ENCODE measurements around the gene RIOX2. TPM values are rescaled to one million over a fixed set of nuclear protein-coding genes. Genes with fewer than 3 reads are reported as not detected.

The RIOX2 gene
- total RNA-seq, 2 donors from 2014 or later, result 22.0 to 50.2 TPM

GRCh38 chr3:97956051-97956450 lies 16.2 kb downstream of the RIOX2 start:
- DNase-seq (ENCODE audit: low spot score), result no peak
- Mint-ChIP-seq H3K27ac (no peak overlapping the region), H3K27me3 (no peaks in the 10 kb centered on the region), H3K4me3 (no peak overlapping the region), H3K4me1 (ENCODE audit: low read depth in 2 of 2) (no peaks in the 10 kb centered on the region), H3K9me3 (no peaks in the 10 kb centered on the region), H3K36me3 (peaks cover 12% of the 10 kb centered on the region)
- no peak for ATAC-seq

GRCh38 chr3:97954228-97954827 lies 17.9 kb downstream of the RIOX2 start:
- Mint-ChIP-seq H3K27me3 (no peaks in the 10 kb centered on the region), H3K4me1 (ENCODE audit: low read depth in 2 of 2) (no peaks in the 10 kb centered on the region), H3K9me3 (no peaks in the 10 kb centered on the region), H3K4me3 (no peak overlapping the region), H3K36me3 (peaks cover 19% of the 10 kb centered on the region), H3K27ac (no peak overlapping the region)
- DNase-seq (ENCODE audit: low spot score) (no peak), ATAC-seq (no peak)

GRCh38 chr3:97952872-97953271 lies 19.4 kb downstream of the RIOX2 start:
- ATAC-seq (no peak), DNase-seq (ENCODE audit: low spot score) (no peak)
- Mint-ChIP-seq H3K36me3 (peaks cover 28% of the 10 kb centered on the region), H3K4me1 (ENCODE audit: low read depth in 2 of 2) (no peaks in the 10 kb centered on the region), H3K27ac (no peak overlapping the region), H3K4me3 (no peak overlapping the region), H3K9me3 (no peaks in the 10 kb centered on the region), H3K27me3 (no peaks in the 10 kb centered on the region)

- ATAC-seq (no peak), DNase-seq (ENCODE audit: low spot score) (no peak)
- no peak overlapping the region for H3K4me3 Mint-ChIP-seq
- no peaks in the 10 kb centered on the region for H3K4me1 Mint-ChIP-seq (ENCODE audit: low read depth in 2 of 2)
- H3K9me3 Mint-ChIP-seq, result no peaks in the 10 kb centered on the region
- H3K27ac Mint-ChIP-seq, result no peak overlapping the region
- H3K36me3 Mint-ChIP-seq, result peaks cover 28% of the 10 kb centered on the region
- H3K27me3 Mint-ChIP-seq, result no peaks in the 10 kb centered on the region
Observed at GRCh38 chr3:97952280-97952679, 20.0 kb downstream of the RIOX2 start.

- Mint-ChIP-seq H3K4me1 (ENCODE audit: low read depth in 2 of 2) (no peaks in the 10 kb centered on the region), H3K27me3 (no peaks in the 10 kb centered on the region), H3K9me3 (no peaks in the 10 kb centered on the region), H3K27ac (no peak overlapping the region), H3K4me3 (no peak overlapping the region), H3K36me3 (peaks cover 40% of the 10 kb centered on the region)
- DNase-seq (ENCODE audit: low spot score) (no peak), ATAC-seq (peak in 1 of 2 donors; percentile 74)
Observed at GRCh38 chr3:97950360-97950759, 21.9 kb downstream of the RIOX2 start.

- no peaks in the 10 kb centered on the region for H3K9me3 Mint-ChIP-seq
- H3K27ac Mint-ChIP-seq, result no peak overlapping the region
- H3K4me3 Mint-ChIP-seq, result no peak overlapping the region
- DNase-seq (ENCODE audit: low spot score), result no peak
- no peaks in the 10 kb centered on the region for H3K4me1 Mint-ChIP-seq (ENCODE audit: low read depth in 2 of 2)
- peaks cover 40% of the 10 kb centered on the region for H3K36me3 Mint-ChIP-seq
- no peak for ATAC-seq
- H3K27me3 Mint-ChIP-seq, result no peaks in the 10 kb centered on the region
Observed at GRCh38 chr3:97949743-97950142, 22.5 kb downstream of the RIOX2 start.

- Mint-ChIP-seq H3K36me3 (peaks cover 40% of the 10 kb centered on the region), H3K9me3 (no peaks in the 10 kb centered on the region), H3K4me1 (ENCODE audit: low read depth in 2 of 2) (no peaks in the 10 kb centered on the region), H3K4me3 (no peak overlapping the region), H3K27ac (no peak overlapping the region), H3K27me3 (no peaks in the 10 kb centered on the region)
- ATAC-seq (no peak), DNase-seq (ENCODE audit: low spot score) (no peak)
Observed at GRCh38 chr3:97949110-97949485, 23.1 kb downstream of the RIOX2 start.

GRCh38 chr3:97948351-97949109 lies 23.7 kb downstream of the RIOX2 start:
- Mint-ChIP-seq H3K27ac (no peak overlapping the region), H3K36me3 (peaks cover 40% of the 10 kb centered on the region), H3K9me3 (no peaks in the 10 kb centered on the region)

GRCh38 chr3:97942801-97943546 lies 29.3 kb downstream of the RIOX2 start:
- DNase-seq (ENCODE audit: low spot score), result no peak
- Mint-ChIP-seq H3K4me1 (ENCODE audit: low read depth in 2 of 2) (no peaks in the 10 kb centered on the region), H3K27me3 (no peaks in the 10 kb centered on the region), H3K4me3 (no peak overlapping the region), H3K9me3 (no peaks in the 10 kb centered on the region), H3K36me3 (peaks cover 18% of the 10 kb centered on the region), H3K27ac (no peak overlapping the region)
- peak in 1 of 2 donors; percentile 43 for ATAC-seq

More at GRCh38 chr3:97948351-97949109, 23.7 kb downstream of the RIOX2 start:
- H3K27me3 Mint-ChIP-seq, result no peaks in the 10 kb centered on the region
- no peak overlapping the region for H3K4me3 Mint-ChIP-seq
- H3K4me1 Mint-ChIP-seq (ENCODE audit: low read depth in 2 of 2), result no peaks in the 10 kb centered on the region
- ATAC-seq (no peak), DNase-seq (ENCODE audit: low spot score) (no peak)

GRCh38 chr3:97940034-97940433 lies 32.2 kb downstream of the RIOX2 start:
- H3K27me3 Mint-ChIP-seq, result no peaks in the 10 kb centered on the region
- no peak for DNase-seq (ENCODE audit: low spot score)
- no peak overlapping the region for H3K27ac Mint-ChIP-seq
- H3K9me3 Mint-ChIP-seq, result no peaks in the 10 kb centered on the region
- no peak for ATAC-seq
- no peaks in the 10 kb centered on the region for H3K4me1 Mint-ChIP-seq (ENCODE audit: low read depth in 2 of 2)
- H3K36me3 Mint-ChIP-seq, result peaks cover 6% of the 10 kb centered on the region
- H3K4me3 Mint-ChIP-seq, result no peak overlapping the region

GRCh38 chr3:97939401-97939800 lies 32.8 kb downstream of the RIOX2 start:
- Mint-ChIP-seq H3K9me3 (no peaks in the 10 kb centered on the region), H3K36me3 (peaks cover 6% of the 10 kb centered on the region), H3K4me1 (ENCODE audit: low read depth in 2 of 2) (no peaks in the 10 kb centered on the region), H3K27ac (no peak overlapping the region), H3K27me3 (no peaks in the 10 kb centered on the region), H3K4me3 (no peak overlapping the region)
- ATAC-seq (no peak), DNase-seq (ENCODE audit: low spot score) (no peak)

GRCh38 chr3:97938444-97938843 lies 33.8 kb downstream of the RIOX2 start:
- no peak overlapping the region for H3K4me3 Mint-ChIP-seq
- no peaks in the 10 kb centered on the region for H3K9me3 Mint-ChIP-seq
- DNase-seq (ENCODE audit: low spot score) (no peak), ATAC-seq (no peak)
- H3K27ac Mint-ChIP-seq, result no peak overlapping the region
- peaks cover 6% of the 10 kb centered on the region for H3K36me3 Mint-ChIP-seq
- no peaks in the 10 kb centered on the region for H3K4me1 Mint-ChIP-seq (ENCODE audit: low read depth in 2 of 2)
- H3K27me3 Mint-ChIP-seq, result no peaks in the 10 kb centered on the region

- DNase-seq (ENCODE audit: low spot score) (no peak), ATAC-seq (no peak)
- Mint-ChIP-seq H3K27me3 (no peaks in the 10 kb centered on the region), H3K9me3 (no peaks in the 10 kb centered on the region), H3K27ac (no peak overlapping the region), H3K36me3 (no peaks in the 10 kb centered on the region), H3K4me3 (no peak overlapping the region), H3K4me1 (ENCODE audit: low read depth in 2 of 2) (no peaks in the 10 kb centered on the region)
Observed at GRCh38 chr3:97937205-97937604, 35.0 kb downstream of the RIOX2 start.

GRCh38 chr3:97935842-97936241 lies 36.4 kb downstream of the RIOX2 start:
- DNase-seq (ENCODE audit: low spot score) (no peak), ATAC-seq (no peak)
- H3K4me1 Mint-ChIP-seq (ENCODE audit: low read depth in 2 of 2), result no peaks in the 10 kb centered on the region
- H3K36me3 Mint-ChIP-seq, result no peaks in the 10 kb centered on the region
- no peaks in the 10 kb centered on the region for H3K9me3 Mint-ChIP-seq
- no peak overlapping the region for H3K4me3 Mint-ChIP-seq
- H3K27me3 Mint-ChIP-seq, result peaks cover 7 to 8% of the 10 kb centered on the region in 2 donors
- H3K27ac Mint-ChIP-seq, result no peak overlapping the region

All from natural killer cell treated with Interleukin-12 subunit alpha and Interleukin-12 subunit beta and Interleukin-15 and Interleukin-18, amount 100 ng/mL, for 72 hours (primary cell).